ENCODE measurements around the gene DHRS9. TPM values are rescaled to one million over a fixed set of nuclear protein-coding genes. Genes with fewer than 3 reads are reported as not detected.
A peak's percentile ranks its signal among the peaks of the same experiment; 100 is the strongest.

Gene DHRS9
- total RNA-seq, 1 donor from 2014 or later = not detected

- no peak overlapping the region for H3K27ac Mint-ChIP-seq (ENCODE audit: unreplicated experiment)
- TF ChIP-seq CTCF (IDR thresholded peaks at IDR 0.05; ENCODE audit: partially characterized antibody, unreplicated experiment) = no peak
- H3K27me3 Mint-ChIP-seq (ENCODE audit: unreplicated experiment) = no peaks in the 10 kb centered on the region
- H3K9me3 Mint-ChIP-seq (ENCODE audit: unreplicated experiment) = no peaks in the 10 kb centered on the region
- H3K4me3 Mint-ChIP-seq (ENCODE audit: unreplicated experiment) = no peak overlapping the region
- no peak for DNase-seq
- H3K4me1 Mint-ChIP-seq (ENCODE audit: low read depth, unreplicated experiment) = no peaks in the 10 kb centered on the region
- no peaks in the 10 kb centered on the region for H3K36me3 Mint-ChIP-seq (ENCODE audit: unreplicated experiment)
Observed at GRCh38 chr2:169106563-169107545, 37.5 kb downstream of the DHRS9 start.

DNA sequence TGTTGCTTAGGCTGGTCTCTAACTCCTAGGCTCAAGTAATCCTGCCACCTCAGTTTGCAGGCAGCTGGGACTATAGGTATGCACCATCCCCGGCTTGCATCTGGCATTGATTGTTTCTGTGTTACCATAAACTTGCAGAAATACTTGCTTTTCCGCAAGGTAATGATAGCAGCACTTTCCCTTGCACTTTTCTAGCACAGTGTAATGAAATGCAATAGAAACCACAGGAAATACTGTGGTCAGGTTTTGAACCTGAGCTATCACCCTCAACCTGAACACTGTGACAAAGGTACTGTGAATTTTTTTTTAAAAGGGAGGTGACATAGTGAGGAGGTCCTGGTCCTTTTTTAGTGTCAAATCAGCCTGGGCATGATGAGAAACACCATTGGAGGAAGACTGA is 38.3 kb downstream of the DHRS9 start:
- Mint-ChIP-seq H3K4me1 (ENCODE audit: low read depth, unreplicated experiment) (no peaks in the 10 kb centered on the region), H3K9me3 (ENCODE audit: unreplicated experiment) (no peaks in the 10 kb centered on the region), H3K36me3 (ENCODE audit: unreplicated experiment) (no peaks in the 10 kb centered on the region), H3K27ac (ENCODE audit: unreplicated experiment) (no peak overlapping the region), H3K4me3 (ENCODE audit: unreplicated experiment) (no peak overlapping the region), H3K27me3 (ENCODE audit: unreplicated experiment) (no peaks in the 10 kb centered on the region)
- no peak for DNase-seq
- TF ChIP-seq CTCF (IDR thresholded peaks at IDR 0.05; ENCODE audit: partially characterized antibody, unreplicated experiment) = no peak

DNA sequence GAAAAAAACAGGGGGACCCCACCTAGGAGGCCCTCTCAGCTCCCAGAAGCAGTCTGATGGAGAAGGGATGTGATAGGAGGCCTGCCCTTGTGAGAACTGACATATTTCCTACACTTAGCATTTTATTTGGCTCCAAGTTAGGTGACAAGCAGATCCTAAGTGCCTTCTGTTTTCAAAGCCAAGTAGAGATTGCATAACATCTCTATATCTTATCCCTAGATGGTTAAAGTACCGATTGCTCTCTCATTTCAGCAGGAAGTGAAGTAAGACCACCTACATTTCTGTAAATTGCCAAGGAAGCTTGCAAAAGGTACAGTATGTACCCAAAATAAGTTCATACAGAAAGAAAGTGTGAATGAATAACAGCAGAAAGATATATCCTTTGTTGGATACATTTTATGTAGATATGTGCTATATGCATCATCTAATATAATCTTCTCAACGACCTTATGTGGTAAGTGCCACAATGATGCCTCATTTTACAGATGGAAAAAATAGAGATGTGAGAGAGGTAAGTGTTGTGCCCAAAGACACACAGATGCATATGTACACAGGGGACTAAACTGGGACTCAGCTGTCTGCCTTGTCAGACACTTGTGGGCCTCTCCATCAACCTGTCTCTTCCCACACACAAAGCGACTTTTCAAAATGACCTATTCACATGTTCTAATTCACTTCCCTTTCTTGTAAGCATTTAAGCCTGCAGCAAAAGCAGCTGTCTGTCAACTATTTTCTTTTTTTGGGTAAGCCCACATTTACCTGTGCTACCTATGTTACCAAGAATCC is 38.9 kb downstream of the DHRS9 start:
- DNase-seq = no peak
- no peaks in the 10 kb centered on the region for H3K9me3 Mint-ChIP-seq (ENCODE audit: unreplicated experiment)
- H3K27ac Mint-ChIP-seq (ENCODE audit: unreplicated experiment) = no peak overlapping the region
- no peaks in the 10 kb centered on the region for H3K27me3 Mint-ChIP-seq (ENCODE audit: unreplicated experiment)
- no peaks in the 10 kb centered on the region for H3K36me3 Mint-ChIP-seq (ENCODE audit: unreplicated experiment)
- H3K4me1 Mint-ChIP-seq (ENCODE audit: low read depth, unreplicated experiment) = no peaks in the 10 kb centered on the region
- no peak for TF ChIP-seq CTCF (IDR thresholded peaks at IDR 0.05; ENCODE audit: partially characterized antibody, unreplicated experiment)
- H3K4me3 Mint-ChIP-seq (ENCODE audit: unreplicated experiment) = no peak overlapping the region

- Mint-ChIP-seq H3K4me1 (ENCODE audit: low read depth, unreplicated experiment) (no peaks in the 10 kb centered on the region), H3K27ac (ENCODE audit: unreplicated experiment) (no peak overlapping the region), H3K4me3 (ENCODE audit: unreplicated experiment) (no peak overlapping the region), H3K9me3 (ENCODE audit: unreplicated experiment) (no peaks in the 10 kb centered on the region), H3K27me3 (ENCODE audit: unreplicated experiment) (no peaks in the 10 kb centered on the region), H3K36me3 (ENCODE audit: unreplicated experiment) (no peaks in the 10 kb centered on the region)
- DNase-seq = peak; percentile 82
- peak; percentile 94 for TF ChIP-seq CTCF (IDR thresholded peaks at IDR 0.05; ENCODE audit: partially characterized antibody, unreplicated experiment)
Observed at GRCh38 chr2:169109502-169110409, 40.4 kb downstream of the DHRS9 start.
